SK-N-SH (cell line): Measurements from ENCODE around the gene CDH2. TPM values are rescaled to one million over a fixed set of nuclear protein-coding genes. Genes with fewer than 3 reads are reported as not detected.

Experiments used
- CTCF ChIA-PET: fragments of 300-600, 350-600 bp; formaldehyde crosslinking; extraction: SDS; loops from one replicate; lab custom pipeline; 2021; lab: Yijun Ruan, JAX
- POLR2A ChIA-PET: fragments of 350-600 bp; sonication (Branson Sonifier 250); formaldehyde crosslinking; extraction: SDS; loops from one replicate; lab custom pipeline; 2020; ENCODE audit warnings: antibody characterized with exemption, inconsistent platforms; lab: Yijun Ruan, JAX
- DNase-seq: peaks from one replicate; pipeline ENCODE4 v3.0.0; 2012
- H2AFZ ChIP-seq: fragments of 200-600 bp; sonication (generic); 2 replicates; pipeline ENCODE4 v1.8.1; 2016; ENCODE audit warnings: antibody characterized with exemption, mild to moderate bottlenecking, low read depth
- H3F3A ChIP-seq: fragments of 200-600 bp; sonication (generic); replicated peaks from 2 replicates; pipeline ENCODE3; 2016; ENCODE audit warnings: antibody characterized with exemption, mild to moderate bottlenecking; ENCODE audit not compliant: insufficient read depth
- H3K27ac ChIP-seq, 2 experiments: fragments of 200-500 bp in 1 of 2; fragments of 200-600 bp in 1 of 2; sonication (Bioruptor generic) in 1 of 2; sonication (generic), shearing (Covaris generic) in 1 of 2; 2 replicates each; pipeline versions ENCODE4 v1.5.1 to v1.6.1; 2014 to 2016; ENCODE audit warnings: low read depth in 2 of 2, inconsistent platforms in 1 of 2, low read length in 1 of 2, mild to moderate bottlenecking in 1 of 2, mixed read lengths in 1 of 2
- H3K27me3 ChIP-seq: fragments of 200-600 bp; sonication (generic), shearing (Covaris generic); 2 replicates; pipeline ENCODE4 v1.6.1; 2016; ENCODE audit warnings: mixed run types; ENCODE audit not compliant: insufficient read depth
- H3K36me3 ChIP-seq, 2 experiments: fragments of 200-500 bp in 1 of 2; fragments of 200-600 bp in 1 of 2; sonication (Bioruptor generic) in 1 of 2; sonication (generic) in 1 of 2; replicated peaks in 1 of 2; 2 replicates each; pipeline versions ENCODE3 to v1.5.1; 2014 to 2016; ENCODE audit warnings: low read length in 1 of 2, mild to moderate bottlenecking in 1 of 2; ENCODE audit not compliant: insufficient read depth in 2 of 2, control insufficient read depth in 1 of 2
- H3K4me1 ChIP-seq, 2 experiments: fragments of 200-500 bp in 1 of 2; fragments of 200-600 bp in 1 of 2; sonication (Bioruptor generic) in 1 of 2; sonication (generic), shearing (Covaris generic) in 1 of 2; 2 replicates each; pipeline versions ENCODE4 v1.5.1 to v1.6.1; 2014 to 2016; ENCODE audit warnings: low read depth in 1 of 2, low read length in 1 of 2, mixed run types in 1 of 2; ENCODE audit not compliant: insufficient read depth in 2 of 2, control insufficient read depth in 1 of 2
- H3K4me2 ChIP-seq: fragments of 200-600 bp; sonication (generic), shearing (Covaris generic); 2 replicates; pipeline ENCODE4 v1.6.1; 2017; ENCODE audit warnings: mixed run types
- H3K4me3 ChIP-seq, 2 experiments: fragments of 200-500 bp in 1 of 2; fragments of 200-600 bp in 1 of 2; sonication (Bioruptor generic) in 1 of 2; sonication (generic), shearing (Covaris generic) in 1 of 2; 2 replicates each; pipeline versions ENCODE4 v1.5.1 to v1.8.1; 2014 to 2016; ENCODE audit warnings: low read depth in 2 of 2, inconsistent platforms in 1 of 2, low read length in 1 of 2, mild to moderate bottlenecking in 1 of 2, mixed read lengths in 1 of 2, moderate library complexity in 1 of 2
- H3K79me2 ChIP-seq: fragments of 200-600 bp; sonication (generic); 2 replicates; pipeline ENCODE4 v1.8.1; 2017; ENCODE audit warnings: mild to moderate bottlenecking; ENCODE audit not compliant: insufficient read depth
- H3K9ac ChIP-seq: fragments of 200-600 bp; sonication (generic); 2 replicates; pipeline ENCODE4 v1.6.1; 2017; ENCODE audit warnings: mixed run types
- H3K9me2 ChIP-seq: fragments of 200-600 bp; sonication (generic); 2 replicates; pipeline ENCODE4 v1.6.1; 2017; ENCODE audit warnings: mixed run types
- H3K9me3 ChIP-seq: fragments of 200-600 bp; sonication (generic); 2 replicates; pipeline ENCODE4 v1.6.1; 2017; ENCODE audit warnings: mixed run types, mild to moderate bottlenecking, moderate library complexity
- H4K20me1 ChIP-seq: fragments of 200-600 bp; sonication (generic); 2 replicates; pipeline ENCODE4 v1.6.1; 2017; ENCODE audit warnings: mild to moderate bottlenecking, mixed run types; ENCODE audit not compliant: insufficient read depth
- CHD2 ChIP-seq: fragments of 150-350 bp; IDR thresholded peaks from 2 replicates; pipeline ENCODE4 v1.6.1; 2018; ENCODE audit warnings: low read length; ENCODE audit not compliant: partially characterized antibody
- ELF1 ChIP-seq: IDR thresholded peaks from 2 replicates; pipeline ENCODE4 v1.4.0; 2012
- EP300 ChIP-seq, 2 experiments: IDR thresholded peaks; 2 replicates each; pipeline versions ENCODE4 v1.4.0 to v1.6.1; 2012; ENCODE audit warnings: borderline replicate concordance in 1 of 2, low read depth in 1 of 2, low read length in 1 of 2
- EZH2phosphoT487 ChIP-seq: fragments of 200-600 bp; sonication (generic); IDR thresholded peaks from 2 replicates; pipeline ENCODE4 v1.6.1; 2017; ENCODE audit warnings: low read depth, mixed run types, mild to moderate bottlenecking, antibody characterized with exemption, moderate library complexity, borderline replicate concordance
- FOSL2 ChIP-seq: IDR thresholded peaks from 2 replicates; pipeline ENCODE4 v1.4.0; 2012; ENCODE audit warnings: low read depth, mild to moderate bottlenecking, moderate library complexity, borderline replicate concordance
- FOXJ3 ChIP-seq: sonication (generic); formaldehyde crosslinking; IDR thresholded peaks from 2 replicates; pipeline ENCODE4 v1.5.1; 2020; ENCODE audit warnings: mild to moderate bottlenecking, missing genetic modification reagents
- GABPA ChIP-seq: IDR thresholded peaks from 2 replicates; pipeline ENCODE4 v1.4.0; 2012; ENCODE audit warnings: low read depth, mild to moderate bottlenecking
- GATA2 ChIP-seq: sonication (generic); formaldehyde crosslinking; IDR thresholded peaks from 2 replicates; pipeline ENCODE4 v1.5.0; 2020; ENCODE audit warnings: mild to moderate bottlenecking, missing genetic modification reagents
- MXI1 ChIP-seq: IDR thresholded peaks from 2 replicates; pipeline ENCODE4 v1.6.1; 2012; ENCODE audit warnings: mild to moderate bottlenecking, low read depth, low read length, improper control_type of control experiment
- NFIC ChIP-seq: IDR thresholded peaks from 2 replicates; pipeline ENCODE4 v1.4.0; 2012; ENCODE audit warnings: borderline replicate concordance
- NRF1 ChIP-seq: IDR thresholded peaks from 2 replicates; pipeline ENCODE4 v1.6.1; 2012; ENCODE audit warnings: low read depth, mild to moderate bottlenecking, low read length
- POLR2AphosphoS5 ChIP-seq: IDR thresholded peaks from 2 replicates; pipeline ENCODE4 v1.6.1; 2012; ENCODE audit warnings: low read depth, low read length
- RAD21 ChIP-seq: IDR thresholded peaks from 2 replicates; pipeline ENCODE4 v1.6.1; 2012; ENCODE audit warnings: mild to moderate bottlenecking, low read length
- RCOR1 ChIP-seq: fragments of 150-350 bp; IDR thresholded peaks from 2 replicates; pipeline ENCODE4 v1.6.1; 2017; ENCODE audit warnings: antibody characterized with exemption, low read length
- RXRA ChIP-seq: IDR thresholded peaks from 2 replicates; pipeline ENCODE4 v1.4.0; 2012; ENCODE audit warnings: low read depth, mild to moderate bottlenecking, borderline replicate concordance
- SIN3A ChIP-seq: IDR thresholded peaks from 2 replicates; pipeline ENCODE4 v1.6.1; 2012; ENCODE audit warnings: low read depth, mild to moderate bottlenecking, low read length, moderate library complexity, borderline replicate concordance
- SMC3 ChIP-seq: IDR thresholded peaks from 2 replicates; pipeline ENCODE4 v1.6.1; 2012; ENCODE audit warnings: low read depth, low read length, improper control_type of control experiment
- TEAD4 ChIP-seq: IDR thresholded peaks from 2 replicates; pipeline ENCODE4 v1.4.0; 2012; ENCODE audit warnings: mild to moderate bottlenecking, borderline replicate concordance; ENCODE audit not compliant: insufficient read depth
- USF1 ChIP-seq: IDR thresholded peaks from 2 replicates; pipeline ENCODE4 v1.4.0; 2012; ENCODE audit warnings: low read depth, borderline replicate concordance
- WGBS: methylation state at CpG from one replicate; pipeline ENCODE4 v1.1.6; 2017; ENCODE audit warnings: low lambda C conversion rate; 5-methylcytosine and 5-hydroxymethylcytosine counted together
- polyA plus RNA-seq, 3 experiments: library from polyadenylated mRNA; depleted of rRNA; stranded (reverse); fragments of >200 nt; gene quantifications; 2 replicates each; pipeline ENCODE4 v1.2.3, GENCODE V29; 2012

CDH2 gene
- polyA plus RNA-seq, 1 of the 3 experiments (the other 2 are of a cell fraction) = 146 TPM

GRCh38 chr18:28044036-28044435 lies 132.9 kb downstream of the CDH2 start (continued):
- no peak for TF ChIP-seq TEAD4
- TF ChIP-seq ELF1 = no peak
- TF ChIP-seq GATA2 (CRISPR knock-in tag) = no peak
- no peak for TF ChIP-seq CHD2
- TF ChIP-seq USF1 = no peak
- TF ChIP-seq, all 33 proteins: peak for 0

- WGBS = 59% methylated on average over 3 of the region's 3 CpGs
- H3K79me2 ChIP-seq = peaks cover 98% of the 10 kb centered on the region
- H3K27me3 ChIP-seq = no peaks in the 10 kb centered on the region
- H3K36me3 ChIP-seq = peaks cover 0 to 18% of the 10 kb centered on the region in 2 experiments
- H3K9me2 ChIP-seq = no peaks in the 10 kb centered on the region
- TF ChIP-seq FOSL2 = no peak
- TF ChIP-seq RCOR1 = no peak
- no peak for TF ChIP-seq RXRA
- no peak for TF ChIP-seq SMC3
- no peak for TF ChIP-seq FOXJ3 (CRISPR knock-in tag)
- TF ChIP-seq GATA2 (CRISPR knock-in tag) = no peak
- TF ChIP-seq MXI1 = no peak
- no peak for TF ChIP-seq NRF1
- TF ChIP-seq EZH2phosphoT487 = no peak
- TF ChIP-seq SIN3A = no peak
- no peak for TF ChIP-seq POLR2AphosphoS5
- TF ChIP-seq CHD2 = no peak
- TF ChIP-seq RAD21 = no peak
- H3K27ac ChIP-seq = no peak overlapping the region
- POLR2A ChIA-PET = no interaction called here
- H3K9ac ChIP-seq = no peak overlapping the region
- no peak for DNase-seq
- H2AFZ ChIP-seq = no peak overlapping the region
- peaks cover 8% of the 10 kb centered on the region for H3F3A ChIP-seq
- no peak overlapping the region for H3K4me3 ChIP-seq
- no peak overlapping the region for H3K4me2 ChIP-seq
- H4K20me1 ChIP-seq = peaks cover 42% of the 10 kb centered on the region
- CTCF ChIA-PET = interaction anchor here (1.3 to 1.8 kb wide), 3 partner anchors 21 to 30 kb away, joined by 3 to 4 read pairs (median 4); no protein-coding TSS in a partner anchor
- peaks cover 14% of the 10 kb centered on the region in 2 experiments; a peak in 3 of 4 replicates for H3K4me1 ChIP-seq
- no peaks in the 10 kb centered on the region for H3K9me3 ChIP-seq
These were observed 133.3 kb downstream of the CDH2 start for GRCh38 chr18:28043631-28044030.

GRCh38 chr18:28041366-28041765 lies 135.6 kb downstream of the CDH2 start:
- Histone ChIP-seq H3K27ac (peak overlapping the region; percentile 34 to 69), H3K9me2 (no peaks in the 10 kb centered on the region), H3F3A (no peaks in the 10 kb centered on the region), H3K4me2 (no peak overlapping the region; the same call in 1 of the 2 replicates), H4K20me1 (peaks cover 51% of the 10 kb centered on the region), H3K79me2 (peaks cover 98% of the 10 kb centered on the region), H3K27me3 (no peaks in the 10 kb centered on the region), H3K9me3 (no peaks in the 10 kb centered on the region), H3K4me3 (no peak overlapping the region), H3K9ac (peak overlapping the region; percentile 27; the same call in 1 of the 2 replicates), H2AFZ (no peak overlapping the region), H3K36me3 (peaks cover 0 to 17% of the 10 kb centered on the region in 2 experiments), H3K4me1 (peaks cover 14% of the 10 kb centered on the region in 2 experiments; a peak in 3 of 4 replicates)
- 56% methylated on average over 5 of the region's 5 CpGs for WGBS
- POLR2A ChIA-PET = no interaction called here
- CTCF ChIA-PET = no interaction called here
- peak; percentile 22 for DNase-seq
- TF ChIP-seq NFIC = no peak
- no peak for TF ChIP-seq FOSL2
- TF ChIP-seq NRF1 = no peak
- no peak for TF ChIP-seq FOXJ3 (CRISPR knock-in tag)
- TF ChIP-seq RXRA = no peak
- TF ChIP-seq RCOR1 = no peak
- no peak for TF ChIP-seq POLR2AphosphoS5
- TF ChIP-seq EP300 (IDR thresholded peaks at IDR 0.05; ENCODE audit: borderline replicate concordance in 1 of 2, low read depth in 1 of 2, low read length in 1 of 2) = no peak
- TF ChIP-seq ELF1 = no peak
- no peak for TF ChIP-seq GATA2 (CRISPR knock-in tag)
- TF ChIP-seq GABPA = no peak
- TF ChIP-seq EZH2phosphoT487 = no peak
- no peak for TF ChIP-seq CHD2
- no peak for TF ChIP-seq SIN3A
- TF ChIP-seq SMC3 = no peak
